ENCODE results near the gene GABRP.

Gene GABRP

DNA sequence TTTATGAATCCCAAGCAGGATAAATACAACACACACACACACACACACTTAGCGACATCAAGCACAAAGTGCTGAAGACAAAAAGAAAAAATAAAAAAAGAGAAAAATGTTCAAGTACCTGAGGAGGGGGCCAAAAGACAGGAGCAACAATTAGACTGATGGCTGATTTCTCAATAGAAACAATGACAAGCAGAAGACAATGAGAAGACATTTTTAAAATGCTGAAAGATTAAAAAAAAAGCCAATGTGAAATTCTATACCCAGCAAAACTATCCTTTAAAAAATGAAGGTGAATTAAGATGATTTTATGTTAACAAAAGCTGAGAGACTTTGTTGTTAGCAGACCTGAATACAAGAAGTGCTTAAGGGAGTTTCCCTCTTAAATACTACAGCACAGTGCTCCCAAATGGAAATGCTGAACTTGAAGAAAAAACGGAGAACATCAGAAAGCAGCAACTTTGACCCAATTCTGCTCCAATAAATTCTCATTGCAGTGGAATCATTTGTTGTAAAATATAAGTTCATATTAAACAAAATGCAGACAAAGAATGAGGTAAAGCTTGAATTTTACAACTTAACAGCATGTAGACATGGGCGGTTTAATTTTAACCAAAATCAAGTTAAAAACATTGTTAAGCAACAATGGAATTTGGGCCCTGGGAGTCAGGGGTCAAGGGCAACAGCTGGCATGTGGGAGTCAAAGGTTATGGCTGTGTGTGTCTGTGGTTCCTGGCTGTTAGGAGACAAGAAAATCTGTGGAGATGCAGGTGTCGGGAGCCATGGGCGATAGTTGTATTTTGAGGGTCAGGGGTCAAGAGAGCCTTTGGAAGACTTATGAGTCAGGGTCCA is 77.5 kb downstream of the GABRP start:
- no peak for DNase-seq (ENCODE audit: low read depth in 3 of 3, low spot score in 1 of 3)

DNA sequence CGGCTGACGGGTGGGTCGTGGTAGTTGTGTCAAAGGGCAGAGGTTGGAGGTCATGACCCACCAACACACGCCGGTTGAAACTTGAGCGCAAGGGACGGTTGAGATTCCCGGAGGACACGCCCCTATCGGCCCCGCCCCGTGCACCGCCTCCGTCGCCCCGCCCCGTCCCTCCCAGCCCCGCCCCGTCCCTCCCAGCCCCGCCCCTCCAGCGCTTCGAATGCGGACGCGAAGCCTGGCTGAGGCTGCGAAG is 78.1 kb downstream of the GABRP start:
- no peak for DNase-seq (ENCODE audit: low read depth in 3 of 3, low spot score in 1 of 3)

DNA sequence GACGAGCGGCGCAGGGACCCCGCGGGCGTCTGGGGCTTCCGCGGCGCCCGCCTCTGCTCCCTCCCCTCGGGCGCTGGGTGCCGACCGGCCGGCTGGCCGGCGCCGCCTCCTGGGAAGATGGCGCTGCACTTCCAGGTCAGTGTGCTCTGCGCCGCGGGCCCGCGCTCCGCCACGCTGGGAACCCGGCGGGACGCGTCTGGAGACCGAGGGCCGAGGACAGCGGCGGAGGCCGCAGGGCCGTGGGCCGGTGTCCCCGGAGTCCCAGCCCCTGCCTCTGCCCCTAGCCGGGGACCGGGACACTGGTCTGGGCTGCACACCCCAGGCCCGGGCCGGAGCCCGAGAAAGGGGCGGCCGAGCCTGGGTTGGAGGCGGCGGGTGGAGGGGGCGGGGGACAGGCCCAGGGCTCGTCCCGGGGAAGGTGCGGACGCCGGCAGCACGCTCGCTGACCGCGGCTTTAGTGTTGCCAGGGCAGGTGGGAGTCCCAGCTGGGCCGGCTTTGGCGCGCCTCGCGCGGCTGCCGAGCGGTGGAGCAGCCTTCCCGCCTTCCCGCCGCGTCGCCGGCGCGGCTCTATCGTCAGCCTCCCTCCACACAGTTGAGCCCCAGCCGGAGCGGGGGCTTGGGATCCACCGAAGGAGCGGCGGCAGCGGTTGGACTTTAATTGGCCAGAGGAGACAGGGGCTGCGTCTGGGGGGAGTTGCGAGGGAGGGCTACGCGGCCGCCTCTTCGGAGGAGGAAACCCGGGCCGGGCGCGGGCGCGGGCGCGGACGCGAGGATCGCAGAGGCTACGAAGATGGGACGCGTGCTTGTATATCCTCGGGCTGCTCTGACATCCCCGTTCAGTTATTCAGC is 78.6 kb downstream of the GABRP start, which contains the start of gene RANBP17:
Gene RANBP17 (plus strand): TSS at position 102 of the 850 bp plus-strand sequence.
- no peak for DNase-seq (ENCODE audit: low read depth in 3 of 3, low spot score in 1 of 3)

DNA sequence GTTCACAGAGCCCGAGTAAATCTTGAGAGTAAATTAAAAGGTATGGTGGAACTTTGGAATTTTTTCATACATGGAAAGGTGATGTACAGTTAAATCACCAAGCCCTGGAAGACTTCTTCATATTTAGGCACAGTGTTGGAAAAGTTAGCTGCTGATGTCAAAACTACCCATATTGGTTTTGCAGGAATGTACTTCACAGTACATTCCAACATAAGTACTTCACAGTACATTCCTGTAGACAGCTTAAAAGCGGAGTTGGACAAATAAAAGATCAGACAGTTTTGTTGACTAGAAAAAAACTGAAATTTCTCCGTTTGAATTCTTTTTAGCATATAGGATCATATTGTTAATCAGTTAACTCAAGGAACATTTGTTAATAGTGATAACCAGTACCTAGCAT is 80.1 kb downstream of the GABRP start:
- no peak for DNase-seq (ENCODE audit: low read depth in 3 of 3, low spot score in 1 of 3)
